IMR-90 (cell line): Measurements from ENCODE around the gene LUC7L3. TPM values are rescaled to one million over a fixed set of nuclear protein-coding genes. Genes with fewer than 3 reads are reported as not detected.

ENCODE experiments used
- ATAC-seq: fragments of 200-7000 bp; cut with Tn5 transposase; 2 replicates; pipeline ENCODE4 v1.9.1; 2020; ENCODE audit warnings: low read depth, mild to moderate bottlenecking, moderate library complexity
- BruUV-seq: library from RNA; stranded (reverse); fragments of 400-500 nt; replicated peaks from 2 replicates; lab custom pipeline; 2021; lab: Mats Ljungman, UMichigan
- CTCF ChIA-PET: fragments of 300-600 bp; formaldehyde crosslinking; extraction: SDS; loops from one replicate; lab custom pipeline; 2021; ENCODE audit warnings: antibody characterized with exemption; lab: Yijun Ruan, JAX
- POLR2A ChIA-PET: fragments of 300-600 bp; sonication (Branson Sonifier 250); formaldehyde crosslinking; loops from one replicate; lab custom pipeline; 2022; ENCODE audit warnings: antibody characterized with exemption; ENCODE audit not compliant: unreplicated experiment; lab: Charles Lee
- DNase-seq: peaks from one replicate; pipeline ENCODE4 v3.0.0; 2013
- H2AFZ ChIP-seq: replicated peaks from 2 replicates; pipeline ENCODE3; 2013; ENCODE audit warnings: low read length, mild to moderate bottlenecking; ENCODE audit not compliant: poor library complexity
- H2AK5ac ChIP-seq: 2 replicates; pipeline ENCODE4 v1.6.1; 2013; ENCODE audit warnings: low read depth, low read length, inconsistent platforms
- H2AK9ac ChIP-seq: replicated peaks from 2 replicates; pipeline ENCODE3; 2013; ENCODE audit warnings: mild to moderate bottlenecking, low read depth, low read length, moderate library complexity; ENCODE audit not compliant: poor library complexity
- H2BK120ac ChIP-seq: 2 replicates; pipeline ENCODE4 v1.6.1; 2013; ENCODE audit warnings: low read depth, low read length, inconsistent platforms
- H2BK15ac ChIP-seq: 3 replicates; pipeline ENCODE4 v1.6.1; 2013; ENCODE audit warnings: low read depth, low read length, inconsistent platforms
- H2BK20ac ChIP-seq: 2 replicates; pipeline ENCODE4 v1.6.1; 2013; ENCODE audit warnings: low read depth, mild to moderate bottlenecking, inconsistent platforms, low read length, moderate library complexity
- H2BK5ac ChIP-seq: 2 replicates; pipeline ENCODE4 v1.6.1; 2013; ENCODE audit warnings: mild to moderate bottlenecking, low read depth, low read length, inconsistent platforms; ENCODE audit not compliant: poor library complexity, severe bottlenecking
- H3K14ac ChIP-seq: replicated peaks from 2 replicates; pipeline ENCODE4 v1.6.1; 2013; ENCODE audit warnings: low read depth, low read length, inconsistent platforms
- H3K18ac ChIP-seq: 2 replicates; pipeline ENCODE4 v1.6.1; 2013; ENCODE audit warnings: low read depth, low read length, control low read depth
- H3K23ac ChIP-seq: 2 replicates; pipeline ENCODE4 v1.6.1; 2013; ENCODE audit warnings: low read depth, low read length, inconsistent platforms
- H3K27ac ChIP-seq: 2 replicates; pipeline ENCODE4 v1.5.1; 2013; ENCODE audit warnings: mild to moderate bottlenecking, control low read depth, low read length; ENCODE audit not compliant: insufficient read depth
- H3K27me3 ChIP-seq: 2 replicates; pipeline ENCODE4 v1.6.1; 2013; ENCODE audit warnings: low read length; ENCODE audit not compliant: control insufficient read depth, insufficient read depth
- H3K36me3 ChIP-seq: 2 replicates; pipeline ENCODE4 v1.6.1; 2013; ENCODE audit warnings: low read length, mixed read lengths; ENCODE audit not compliant: control insufficient read depth, insufficient read depth
- H3K4ac ChIP-seq: 2 replicates; pipeline ENCODE4 v1.6.1; 2013; ENCODE audit warnings: low read depth, low read length, inconsistent platforms
- H3K4me1 ChIP-seq: 2 replicates; pipeline ENCODE4 v1.6.1; 2013; ENCODE audit warnings: low read length, mixed read lengths; ENCODE audit not compliant: control insufficient read depth, insufficient read depth
- H3K4me2 ChIP-seq: 2 replicates; pipeline ENCODE4 v1.6.1; 2013; ENCODE audit warnings: low read depth, mild to moderate bottlenecking, control low read depth, low read length, moderate library complexity
- H3K4me3 ChIP-seq: 2 replicates; pipeline ENCODE4 v1.5.1; 2013; ENCODE audit warnings: low read depth, mild to moderate bottlenecking, control low read depth, low read length, moderate library complexity; ENCODE audit not compliant: insufficient read depth
- H3K56ac ChIP-seq: 2 replicates; pipeline ENCODE4 v1.6.1; 2013; ENCODE audit warnings: low read length, inconsistent platforms; ENCODE audit not compliant: insufficient read depth; ENCODE audit errors: extremely low read depth
- H3K79me1 ChIP-seq, 2 experiments: 2 replicates each; pipeline ENCODE4 v1.6.1; 2013; ENCODE audit warnings: low read length in 2 of 2, inconsistent platforms in 1 of 2, low read depth in 1 of 2
- H3K9ac ChIP-seq: 2 replicates; pipeline ENCODE4 v1.6.1; 2013; ENCODE audit warnings: low read depth, low read length, control low read depth
- H3K9me1 ChIP-seq: 2 replicates; pipeline ENCODE4 v1.6.1; 2013; ENCODE audit warnings: low read length, inconsistent platforms; ENCODE audit not compliant: insufficient read depth
- H3K9me3 ChIP-seq: 2 replicates; pipeline ENCODE4 v1.6.1; 2013; ENCODE audit warnings: low read length; ENCODE audit not compliant: control insufficient read depth, insufficient read depth
- H4K20me1 ChIP-seq: 2 replicates; pipeline ENCODE4 v1.6.1; 2013; ENCODE audit warnings: low read length, inconsistent platforms; ENCODE audit not compliant: insufficient read depth
- H4K5ac ChIP-seq: 2 replicates; pipeline ENCODE4 v1.6.1; 2013; ENCODE audit warnings: mild to moderate bottlenecking, low read depth, low read length, control low read depth
- H4K8ac ChIP-seq, 2 experiments: 2 replicates each; pipeline ENCODE4 v1.6.1; 2013; ENCODE audit warnings: low read depth in 2 of 2, low read length in 2 of 2, control low read depth in 1 of 2, inconsistent platforms in 1 of 2
- H4K91ac ChIP-seq: 2 replicates; pipeline ENCODE4 v1.6.1; 2013; ENCODE audit warnings: low read depth, low read length, inconsistent platforms; ENCODE audit not compliant: insufficient read depth
- BHLHE40 ChIP-seq: fragments of 150-350 bp; IDR thresholded peaks from 2 replicates; pipeline ENCODE4 v1.6.1; 2016; ENCODE audit warnings: mild to moderate bottlenecking, low read depth, low read length
- CEBPB ChIP-seq: IDR thresholded peaks from 2 replicates; pipeline ENCODE4 v1.6.1; 2012; ENCODE audit warnings: low read depth, low read length, improper control_type of control experiment
- CHD1 ChIP-seq: IDR thresholded peaks from 2 replicates; pipeline ENCODE4 v1.6.1; 2012; ENCODE audit warnings: low read depth, low read length, improper control_type of control experiment
- ELK1 ChIP-seq: fragments of 150-350 bp; IDR thresholded peaks from 2 replicates; pipeline ENCODE4 v1.6.1; 2016; ENCODE audit warnings: low read depth, mild to moderate bottlenecking, low read length, moderate library complexity, borderline replicate concordance
- MAFK ChIP-seq: IDR thresholded peaks from 2 replicates; pipeline ENCODE4 v1.6.1; 2012; ENCODE audit warnings: low read depth, low read length, improper control_type of control experiment
- MAZ ChIP-seq: IDR thresholded peaks from 2 replicates; pipeline ENCODE4 v1.6.1; 2012; ENCODE audit warnings: low read depth, mild to moderate bottlenecking, low read length, improper control_type of control experiment, moderate library complexity, borderline replicate concordance
- MXI1 ChIP-seq: IDR thresholded peaks from 2 replicates; pipeline ENCODE4 v1.6.1; 2012; ENCODE audit warnings: low read depth, mild to moderate bottlenecking, low read length, moderate library complexity, borderline replicate concordance
- POLR2A ChIP-seq: IDR thresholded peaks from 2 replicates; pipeline ENCODE4 v1.6.1; 2012; ENCODE audit warnings: mild to moderate bottlenecking, low read depth, low read length
- RAD21 ChIP-seq: IDR thresholded peaks from 2 replicates; pipeline ENCODE4 v1.6.1; 2012; ENCODE audit warnings: low read length, improper control_type of control experiment
- RCOR1 ChIP-seq: IDR thresholded peaks from 2 replicates; pipeline ENCODE4 v1.6.1; 2012; ENCODE audit warnings: mild to moderate bottlenecking, low read length, improper control_type of control experiment; ENCODE audit not compliant: insufficient replicate concordance
- RFX5 ChIP-seq: IDR thresholded peaks from 2 replicates; pipeline ENCODE4 v1.8.0; 2012; ENCODE audit warnings: low read depth, mild to moderate bottlenecking, low read length, moderate library complexity
- SMC3 ChIP-seq: fragments of 150-350 bp; IDR thresholded peaks from 2 replicates; pipeline ENCODE4 v1.6.1; 2016; ENCODE audit warnings: low read depth, mild to moderate bottlenecking, antibody characterized with exemption, low read length, moderate library complexity
- USF2 ChIP-seq: fragments of 150-350 bp; IDR thresholded peaks from 2 replicates; pipeline ENCODE4 v1.6.1; 2017; ENCODE audit warnings: mild to moderate bottlenecking, antibody characterized with exemption, low read length, low read depth
- WGBS, 2 experiments: methylation state at CpG; one replicate each; pipeline versions ENCODE4 v1.1.5 to v1.1.7; 2013; ENCODE audit warnings: missing lambda C conversion rate in 2 of 2; ENCODE audit not compliant: insufficient read length in 1 of 2; ENCODE audit errors: extremely low coverage in 2 of 2; 5-methylcytosine and 5-hydroxymethylcytosine counted together
- dilution Hi-C: fragments of 300-500 bp; cut with HindIII; formaldehyde crosslinking; loops from one replicate; pipeline ENCODE4 v1.14.3; 2018; ENCODE audit warnings: low sequenced_read_pairs; ENCODE audit not compliant: unreplicated experiment
- in situ Hi-C: fragments of 300-500 bp; cut with MboI; formaldehyde crosslinking; loops from 3 replicates; pipeline ENCODE4 v1.14.3; 2019; ENCODE audit warnings: low sequenced_read_pairs, inconsistent platforms, mixed read lengths
- intact Hi-C: fragments of 100-400 bp; cut with micrococcal nuclease; formaldehyde crosslinking; loops from 2 replicates; pipeline ENCODE4 v1.10.0; 2022
- polyA plus RNA-seq, 3 experiments: library from polyadenylated mRNA; depleted of rRNA; stranded (reverse); fragments of >200 nt; gene quantifications; 2 replicates each; pipeline ENCODE4 v1.2.3, GENCODE V29; 2012; ENCODE audit warnings: low replicate concordance in 1 of 3
- total RNA-seq: library from RNA; depleted of rRNA; stranded (reverse); fragments of >200 nt; gene quantifications from 2 replicates; pipeline ENCODE4 v1.2.3, GENCODE V29; 2012
- TF ChIP-seq, protein P1 (sequence below): conservative IDR thresholded peaks from 2 replicates; pipeline ENCODE4 v1.5.1; 2012; ENCODE audit warnings: mild to moderate bottlenecking, low read depth, low read length, improper control_type of control experiment

Gene LUC7L3
- total and polyA plus RNA-seq, 2 of the 4 experiments (the other 2 are of a cell fraction): 17.7 to 44.7 TPM

GRCh38 chr17:50682938-50683337 lies 36.5 kb upstream of the LUC7L3 start:
- Histone ChIP-seq H2BK15ac (no peak overlapping the region), H2BK5ac (no peak overlapping the region), H2AK9ac (no peak overlapping the region), H3K4me3 (no peak overlapping the region), H3K79me1 (no peaks in the 10 kb centered on the region), H3K27me3 (no peaks in the 10 kb centered on the region), H4K20me1 (no peaks in the 10 kb centered on the region), H4K5ac (no peak overlapping the region), H4K8ac (no peak overlapping the region), H3K4me2 (no peak overlapping the region), H2AK5ac (no peak overlapping the region; the same call in 1 of the 2 replicates), H3K9me3 (no peaks in the 10 kb centered on the region), H2BK20ac (no peak overlapping the region), H3K27ac (no peak overlapping the region), H3K14ac (no peak overlapping the region), H3K56ac (no peak overlapping the region), H3K9me1 (peaks cover 15% of the 10 kb centered on the region), H3K18ac (no peak overlapping the region), H2BK120ac (no peak overlapping the region), H3K4ac (no peak overlapping the region), H3K4me1 (peaks cover 20% of the 10 kb centered on the region), H3K36me3 (peaks cover 2% of the 10 kb centered on the region; the same call in 1 of the 2 replicates), H2AFZ (no peak overlapping the region), H4K91ac (no peak overlapping the region), H3K23ac (no peak overlapping the region), H3K9ac (no peak overlapping the region)
- in situ Hi-C loops: no loop called here
- WGBS, 2 experiments: 100% methylated on average over 1 of the region's 3 CpGs; no CpG with 5 or more reads in 1 of the 2 experiments
- DNase-seq (no peak), ATAC-seq (no peak)
- no peak for TF ChIP-seq CEBPB
- no peak for TF ChIP-seq MAFK
- TF ChIP-seq USF2: no peak
- no peak for TF ChIP-seq CHD1
- no peak for TF ChIP-seq RAD21
- TF ChIP-seq BHLHE40: no peak
- TF ChIP-seq, protein P1, sequence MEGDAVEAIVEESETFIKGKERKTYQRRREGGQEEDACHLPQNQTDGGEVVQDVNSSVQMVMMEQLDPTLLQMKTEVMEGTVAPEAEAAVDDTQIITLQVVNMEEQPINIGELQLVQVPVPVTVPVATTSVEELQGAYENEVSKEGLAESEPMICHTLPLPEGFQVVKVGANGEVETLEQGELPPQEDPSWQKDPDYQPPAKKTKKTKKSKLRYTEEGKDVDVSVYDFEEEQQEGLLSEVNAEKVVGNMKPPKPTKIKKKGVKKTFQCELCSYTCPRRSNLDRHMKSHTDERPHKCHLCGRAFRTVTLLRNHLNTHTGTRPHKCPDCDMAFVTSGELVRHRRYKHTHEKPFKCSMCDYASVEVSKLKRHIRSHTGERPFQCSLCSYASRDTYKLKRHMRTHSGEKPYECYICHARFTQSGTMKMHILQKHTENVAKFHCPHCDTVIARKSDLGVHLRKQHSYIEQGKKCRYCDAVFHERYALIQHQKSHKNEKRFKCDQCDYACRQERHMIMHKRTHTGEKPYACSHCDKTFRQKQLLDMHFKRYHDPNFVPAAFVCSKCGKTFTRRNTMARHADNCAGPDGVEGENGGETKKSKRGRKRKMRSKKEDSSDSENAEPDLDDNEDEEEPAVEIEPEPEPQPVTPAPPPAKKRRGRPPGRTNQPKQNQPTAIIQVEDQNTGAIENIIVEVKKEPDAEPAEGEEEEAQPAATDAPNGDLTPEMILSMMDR: no peak
- no peak for TF ChIP-seq MXI1
- TF ChIP-seq MAZ: no peak
- TF ChIP-seq ELK1: no peak
- TF ChIP-seq SMC3: no peak
- no peak for TF ChIP-seq RFX5
- no peak for TF ChIP-seq RCOR1
- TF ChIP-seq POLR2A: no peak
- intact Hi-C loops: no loop called here
- CTCF ChIA-PET: no interaction called here
- POLR2A ChIA-PET: no interaction called here
- dilution Hi-C loops: no loop called here
- no TSS peak for BruUV-seq
